PC-3 (cell line): ENCODE measurements around the gene CD28. TPM values are rescaled to one million over a fixed set of nuclear protein-coding genes. Genes with fewer than 3 reads are reported as not detected.

ENCODE experiments used
- ATAC-seq: fragments of 200-7000 bp; cut with Tn5 transposase; 2 replicates; pipeline ENCODE4 v1.9.1; 2020; ENCODE audit warnings: mild to moderate bottlenecking, moderate library complexity
- BruUV-seq: library from RNA; stranded (reverse); fragments of 400-500 nt; replicated peaks from 2 replicates; lab custom pipeline; 2021; lab: Mats Ljungman, UMichigan
- CTCF ChIA-PET: fragments of 300-600 bp; sonication (Branson Sonifier 250); formaldehyde crosslinking; loops from one replicate; lab custom pipeline; 2022; ENCODE audit warnings: antibody characterized with exemption; lab: Charles Lee
- POLR2A ChIA-PET: fragments of 300-600 bp; sonication (Branson Sonifier 250); formaldehyde crosslinking; loops from one replicate; lab custom pipeline; 2022; ENCODE audit warnings: antibody characterized with exemption; ENCODE audit not compliant: unreplicated experiment; lab: Charles Lee
- DNase-seq: peaks from one replicate; pipeline ENCODE4 v3.0.0-alpha.2; 2015
- H2AFZ ChIP-seq: fragments of 300-600 bp; sonication (generic); 2 replicates; pipeline ENCODE4 v1.6.0; 2016; ENCODE audit warnings: antibody characterized with exemption, low read length
- H3F3A ChIP-seq: fragments of 300-600 bp; sonication (generic); one replicate; pipeline ENCODE4 v1.6.0; 2017; ENCODE audit warnings: antibody characterized with exemption, low read length, control low read depth, mild to moderate bottlenecking; ENCODE audit not compliant: unreplicated experiment
- H3K27ac ChIP-seq: fragments of 300-600 bp; sonication (generic); 2 replicates; pipeline ENCODE4 v1.5.1; 2016; ENCODE audit warnings: mild to moderate bottlenecking, low read length
- H3K27me3 ChIP-seq: fragments of 300-600 bp; sonication (generic); 2 replicates; pipeline ENCODE4 v1.6.1; 2016; ENCODE audit warnings: low read length, mixed read lengths
- H3K36me3 ChIP-seq: fragments of 300-600 bp; sonication (generic); 2 replicates; pipeline ENCODE4 v1.6.1; 2016; ENCODE audit warnings: low read depth, mixed run types, low read length, mixed read lengths
- H3K4me1 ChIP-seq: fragments of 300-600 bp; sonication (generic); 2 replicates; pipeline ENCODE4 v1.5.1; 2016; ENCODE audit warnings: low read length; ENCODE audit not compliant: insufficient read depth
- H3K4me2 ChIP-seq: fragments of 300-600 bp; sonication (generic); 2 replicates; pipeline ENCODE4 v1.6.0; 2016; ENCODE audit warnings: low read length
- H3K4me3 ChIP-seq: fragments of 300-600 bp; sonication (generic); 2 replicates; pipeline ENCODE4 v1.5.1; 2016; ENCODE audit warnings: mild to moderate bottlenecking, low read length, mixed read lengths
- H3K79me2 ChIP-seq: fragments of 300-600 bp; sonication (generic); 2 replicates; pipeline ENCODE4 v1.6.1; 2017; ENCODE audit warnings: low read length, mixed read lengths
- H3K9ac ChIP-seq: fragments of 300-600 bp; sonication (generic); 2 replicates; pipeline ENCODE4 v1.6.0; 2016; ENCODE audit warnings: mild to moderate bottlenecking, low read length
- H3K9me2 ChIP-seq: fragments of 300-600 bp; sonication (generic); replicated peaks from 2 replicates; pipeline ENCODE4 v1.6.1; 2016; ENCODE audit warnings: mixed run types, low read length, mixed read lengths
- H3K9me3 ChIP-seq: fragments of 300-600 bp; sonication (generic); 2 replicates; pipeline ENCODE4 v1.6.1; 2016; ENCODE audit warnings: low read length, mixed read lengths
- H4K20me1 ChIP-seq: fragments of 300-600 bp; sonication (generic); 2 replicates; pipeline ENCODE4 v1.6.1; 2016; ENCODE audit warnings: low read length, mixed read lengths
- EZH2 ChIP-seq: fragments of 300-600 bp; sonication (generic); IDR thresholded peaks from one replicate; pipeline ENCODE4 v1.6.1; 2017; ENCODE audit warnings: antibody characterized with exemption, mild to moderate bottlenecking, low read length; ENCODE audit not compliant: unreplicated experiment
- EZH2phosphoT487 ChIP-seq: fragments of 300-600 bp; sonication (generic); IDR thresholded peaks from 2 replicates; pipeline ENCODE4 v1.6.1; 2018; ENCODE audit warnings: mild to moderate bottlenecking, antibody characterized with exemption, low read length, borderline replicate concordance
- intact Hi-C: fragments of 100-400 bp; cut with micrococcal nuclease; formaldehyde crosslinking; loops from 2 replicates; pipeline ENCODE4 v1.9.0; 2023
- total RNA-seq: library from RNA; depleted of rRNA; stranded (reverse); fragments of >200 nt; gene quantifications from 2 replicates; pipeline ENCODE4 v1.2.3, GENCODE V29; 2014; rRNA removed
- TF ChIP-seq, protein P1 (sequence below): fragments of 300-600 bp; sonication (generic); conservative IDR thresholded peaks from 2 replicates; pipeline ENCODE4 v1.5.1; 2017; ENCODE audit warnings: antibody characterized with exemption, low read depth, mild to moderate bottlenecking, low read length

The CD28 gene
- total RNA-seq, 1 experiment from 2014 or later: not detected

DNA sequence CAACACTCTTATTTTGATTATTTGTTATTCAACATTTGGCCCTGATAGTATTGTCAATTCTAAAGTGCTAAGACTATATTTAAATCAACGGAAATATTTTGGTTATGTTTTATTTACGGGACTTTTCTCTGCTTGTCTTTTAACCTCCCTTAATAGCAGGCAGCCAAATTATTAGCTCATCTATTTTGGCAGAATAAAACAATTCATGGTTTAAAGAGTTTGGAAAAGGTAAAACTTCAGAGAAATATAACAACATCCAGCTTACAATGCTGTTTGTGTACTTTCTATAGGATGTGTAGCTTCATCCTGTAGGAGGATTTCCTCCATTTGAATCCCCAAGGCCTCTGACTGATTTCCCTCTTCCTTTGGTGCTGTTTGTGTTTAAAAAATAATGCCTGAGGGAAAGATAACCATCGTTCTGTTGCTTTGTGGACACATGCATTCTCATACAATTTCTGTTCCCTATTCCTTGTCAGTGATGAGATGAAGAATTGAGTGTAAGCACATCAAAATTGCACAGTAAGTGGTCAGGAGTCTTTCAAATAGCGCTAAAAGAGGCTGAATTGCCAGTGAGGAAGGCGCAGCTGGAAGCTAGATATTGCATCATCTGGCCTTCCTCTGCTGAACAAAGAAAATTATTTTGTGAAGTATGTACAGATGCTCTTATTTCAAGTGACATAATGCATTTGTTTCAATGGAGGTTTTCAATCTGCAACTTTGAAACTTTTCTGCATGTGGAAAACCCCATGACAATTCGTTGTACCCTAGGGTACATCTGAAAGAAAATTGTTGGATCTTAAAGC, 80.3 kb downstream of the CD28 start:
- ATAC-seq (no peak), DNase-seq (no peak)
- H3K9me2 ChIP-seq: 0 out of 2 replicates have a peak, but pooled peaks cover 3% of the 10 kb centered on the region
- no peak overlapping the region for H3K4me2 ChIP-seq
- H4K20me1 ChIP-seq: no peaks in the 10 kb centered on the region
- no peak overlapping the region for H3K9ac ChIP-seq
- H3K27ac ChIP-seq: no peak overlapping the region
- H3K4me1 ChIP-seq: peaks cover 9% of the 10 kb centered on the region; the same call in 1 of the 2 replicates
- no peaks in the 10 kb centered on the region for H3F3A ChIP-seq
- H3K9me3 ChIP-seq: no peaks in the 10 kb centered on the region
- TF ChIP-seq EZH2phosphoT487 (no peak), EZH2 (no peak)
- TF ChIP-seq, protein P1, sequence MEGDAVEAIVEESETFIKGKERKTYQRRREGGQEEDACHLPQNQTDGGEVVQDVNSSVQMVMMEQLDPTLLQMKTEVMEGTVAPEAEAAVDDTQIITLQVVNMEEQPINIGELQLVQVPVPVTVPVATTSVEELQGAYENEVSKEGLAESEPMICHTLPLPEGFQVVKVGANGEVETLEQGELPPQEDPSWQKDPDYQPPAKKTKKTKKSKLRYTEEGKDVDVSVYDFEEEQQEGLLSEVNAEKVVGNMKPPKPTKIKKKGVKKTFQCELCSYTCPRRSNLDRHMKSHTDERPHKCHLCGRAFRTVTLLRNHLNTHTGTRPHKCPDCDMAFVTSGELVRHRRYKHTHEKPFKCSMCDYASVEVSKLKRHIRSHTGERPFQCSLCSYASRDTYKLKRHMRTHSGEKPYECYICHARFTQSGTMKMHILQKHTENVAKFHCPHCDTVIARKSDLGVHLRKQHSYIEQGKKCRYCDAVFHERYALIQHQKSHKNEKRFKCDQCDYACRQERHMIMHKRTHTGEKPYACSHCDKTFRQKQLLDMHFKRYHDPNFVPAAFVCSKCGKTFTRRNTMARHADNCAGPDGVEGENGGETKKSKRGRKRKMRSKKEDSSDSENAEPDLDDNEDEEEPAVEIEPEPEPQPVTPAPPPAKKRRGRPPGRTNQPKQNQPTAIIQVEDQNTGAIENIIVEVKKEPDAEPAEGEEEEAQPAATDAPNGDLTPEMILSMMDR: no peak
- BruUV-seq: no TSS peak
- no peaks in the 10 kb centered on the region for H3K36me3 ChIP-seq
- POLR2A ChIA-PET: no interaction called here
- no peaks in the 10 kb centered on the region for H3K27me3 ChIP-seq
- no peak overlapping the region for H2AFZ ChIP-seq
- no peaks in the 10 kb centered on the region for H3K79me2 ChIP-seq
- intact Hi-C loops: no loop called here
- H3K4me3 ChIP-seq: no peak overlapping the region
- CTCF ChIA-PET: no interaction called here

- Histone ChIP-seq H3K27me3 (no peaks in the 10 kb centered on the region), H3K9me3 (no peaks in the 10 kb centered on the region), H3K4me3 (no peak overlapping the region), H3K4me1 (no peaks in the 10 kb centered on the region), H2AFZ (no peak overlapping the region), H3K4me2 (no peak overlapping the region), H3F3A (no peaks in the 10 kb centered on the region), H3K9ac (no peak overlapping the region), H3K9me2 (0 out of 2 replicates have a peak, but pooled peaks cover 3% of the 10 kb centered on the region), H3K36me3 (no peaks in the 10 kb centered on the region), H3K79me2 (no peaks in the 10 kb centered on the region), H4K20me1 (no peaks in the 10 kb centered on the region), H3K27ac (no peak overlapping the region)
- ChIA-PET CTCF (no interaction called here), POLR2A (no interaction called here)
- intact Hi-C loops: no loop called here
- TF ChIP-seq EZH2phosphoT487 (no peak), EZH2 (no peak)
- TF ChIP-seq, protein P1: no peak
- no TSS peak for BruUV-seq
- DNase-seq (no peak), ATAC-seq (no peak)
These were observed 81.5 kb downstream of the CD28 start for GRCh38 chr2:203787979-203788378.

Other genes starting within 250 kb of the CD28 start
- gene RAPH1, start 171.3 kb upstream of the CD28 start, total RNA-seq: 7.0 and 40.3 TPM in 2 replicates
- gene CTLA4, start 161.1 kb downstream of the CD28 start, total RNA-seq: not detected in 2 replicates
- not detected in 2 replicates for gene ICOS, start 230.1 kb downstream of the CD28 start, total RNA-seq